ENCODE results near the gene TM4SF5. TPM values are rescaled to one million over a fixed set of nuclear protein-coding genes. Genes with fewer than 3 reads are reported as not detected.

The TM4SF5 gene
- polyA plus RNA-seq, 4 donors, result 27.8 to 503 (median 282) TPM

DNA sequence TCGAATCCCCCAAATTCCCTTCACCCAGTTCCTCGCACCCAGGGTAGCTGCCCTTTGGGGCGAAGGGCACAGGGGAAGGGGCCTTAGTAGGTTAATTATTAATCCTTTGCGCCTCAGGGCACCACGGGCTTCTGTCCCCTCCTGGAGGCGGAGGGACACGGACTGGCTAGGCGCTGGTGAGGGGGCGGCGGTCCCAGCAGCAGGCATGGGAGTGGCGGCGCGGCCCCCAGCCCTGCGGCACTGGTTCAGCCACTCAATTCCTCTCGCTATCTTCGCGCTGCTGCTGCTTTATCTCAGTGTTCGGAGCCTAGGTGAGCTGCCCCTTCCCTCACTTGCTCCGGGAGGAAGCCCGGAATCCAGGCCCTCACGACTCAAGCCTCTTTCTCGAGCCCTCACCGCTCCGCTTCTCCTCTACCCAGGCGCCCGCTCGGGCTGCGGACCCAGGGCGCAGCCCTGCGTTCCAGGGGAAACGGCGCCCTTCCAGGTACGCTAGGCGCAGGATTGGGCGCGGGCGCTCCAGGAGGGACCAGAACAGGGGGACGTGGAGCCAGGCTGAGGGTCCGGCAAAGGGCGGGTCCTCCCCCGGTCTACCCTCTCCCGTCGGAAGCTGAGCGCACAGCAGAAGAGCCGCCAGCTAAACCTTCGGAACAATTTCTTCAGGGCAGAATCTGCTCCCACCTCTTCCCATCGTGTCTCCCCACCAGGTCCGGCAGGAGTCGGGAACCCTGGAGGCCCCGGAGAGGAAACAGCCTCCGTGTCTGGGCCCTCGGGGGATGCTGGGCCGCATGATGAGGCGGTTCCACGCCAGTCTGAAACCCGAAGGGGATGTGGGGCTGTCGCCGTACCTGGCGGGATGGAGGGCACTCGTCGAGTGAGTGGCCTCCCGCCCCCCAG, 17.4 kb downstream of the TM4SF5 start, which contains the start of gene GLTPD2:
Gene GLTPD2 (plus strand): TSS at position 158 of the 894 bp plus-strand sequence. CDS start 48 bp downstream, at position 206.
- Histone ChIP-seq H3K4me1 (ENCODE audit: control insufficient read depth in 3 of 3, insufficient read depth in 2 of 3, low read depth in 1 of 3, low read length in 2 of 3) (peaks cover 0 to 41% (median 10%) of the 10 kb centered on the region in 3 donors), H3K36me3 (ENCODE audit: control insufficient read depth in 3 of 3, insufficient read depth in 2 of 3, low read depth in 1 of 3, low read length in 3 of 3) (no peaks in the 10 kb centered on the region), H3K27me3 (ENCODE audit: control insufficient read depth in 3 of 3, insufficient read depth in 3 of 3, low read length in 3 of 3) (peaks cover 0 to 30% (median 5%) of the 10 kb centered on the region in 3 donors), H3K9me3 (ENCODE audit: control insufficient read depth in 2 of 2, insufficient read depth in 1 of 2, low read depth in 1 of 2, low read length in 1 of 2) (no peaks in the 10 kb centered on the region), H3K4me3 (ENCODE audit: low read depth in 1 of 3, low read length in 3 of 3) (peak within 1 kb of the TSS; percentile 48 to 95 (median 87)), H3K27ac (ENCODE audit: low read depth in 1 of 3, low read length in 2 of 3) (peak within 1 kb of the TSS; percentile 98 to 100 (median 99))
- FAIRE-seq, result no peak
- peak; percentile 69 to 84 for DNase-seq
- WGBS, 3 donors, result 9 to 22% (median 22%) methylated on average over 50 to 62 of the region's 62 CpGs

- peak overlapping the region; percentile 48 to 95 (median 87) for H3K4me3 ChIP-seq (ENCODE audit: low read depth in 1 of 3, low read length in 3 of 3)
- WGBS, 3 donors, result 0% methylated on average over 19 to 25 of the region's 25 CpGs
- no peaks in the 10 kb centered on the region for H3K36me3 ChIP-seq (ENCODE audit: control insufficient read depth in 3 of 3, insufficient read depth in 2 of 3, low read depth in 1 of 3, low read length in 3 of 3)
- peak overlapping the region; percentile 98 to 100 (median 99) for H3K27ac ChIP-seq (ENCODE audit: low read depth in 1 of 3, low read length in 2 of 3)
- H3K9me3 ChIP-seq (ENCODE audit: control insufficient read depth in 2 of 2, insufficient read depth in 1 of 2, low read depth in 1 of 2, low read length in 1 of 2), result no peaks in the 10 kb centered on the region
- FAIRE-seq (no peak), DNase-seq (no peak)
- peaks cover 0 to 24% (median 5%) of the 10 kb centered on the region in 3 donors for H3K27me3 ChIP-seq (ENCODE audit: control insufficient read depth in 3 of 3, insufficient read depth in 3 of 3, low read length in 3 of 3)
- H3K4me1 ChIP-seq (ENCODE audit: control insufficient read depth in 3 of 3, insufficient read depth in 2 of 3, low read depth in 1 of 3, low read length in 2 of 3), result peaks cover 0 to 41% (median 10%) of the 10 kb centered on the region in 3 donors
These were observed 17.9 kb downstream of the TM4SF5 start for GRCh38 chr17:4789701-4789950.

DNA sequence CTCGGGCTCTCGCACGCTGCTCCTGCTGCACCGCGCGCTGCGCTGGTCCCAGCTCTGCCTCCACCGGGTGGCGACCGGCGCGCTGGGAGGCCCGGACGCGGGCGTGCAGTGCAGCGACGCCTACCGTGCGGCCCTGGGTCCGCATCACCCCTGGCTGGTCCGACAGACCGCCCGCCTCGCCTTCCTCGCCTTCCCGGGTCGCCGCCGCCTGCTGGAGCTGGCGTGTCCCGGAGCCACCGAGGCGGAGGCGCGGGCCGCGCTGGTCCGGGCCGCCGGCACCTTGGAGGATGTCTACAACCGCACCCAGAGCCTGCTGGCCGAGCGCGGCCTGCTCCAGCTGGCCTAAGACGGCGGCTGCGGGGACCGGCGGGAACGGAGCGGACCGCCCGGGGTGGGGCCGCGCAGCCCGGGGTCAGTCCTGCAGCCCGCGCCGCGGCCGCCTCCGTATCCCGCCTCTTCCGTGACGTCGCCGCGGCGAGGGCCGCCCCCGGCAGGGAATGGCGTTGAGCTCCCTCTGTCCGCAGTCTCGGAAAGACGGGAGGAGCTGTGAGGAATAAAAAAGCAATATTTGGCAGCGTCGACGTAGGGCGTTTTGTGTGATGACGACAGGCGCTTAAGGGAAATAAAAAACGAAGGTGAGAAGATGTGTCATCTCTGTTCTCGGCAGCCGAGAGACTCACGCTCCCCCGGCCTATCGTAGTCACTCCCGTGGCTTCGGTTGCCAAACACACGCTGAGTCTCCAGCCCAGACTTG, 18.4 kb downstream of the TM4SF5 start:
- H3K27ac ChIP-seq (ENCODE audit: low read depth in 1 of 3, low read length in 2 of 3), result peak overlapping the region; percentile 98 to 100 (median 99)
- 0% methylated on average over 64 to 91 of the region's 91 CpGs for WGBS, 3 donors
- peak overlapping the region; percentile 48 to 95 (median 87) for H3K4me3 ChIP-seq (ENCODE audit: low read depth in 1 of 3, low read length in 3 of 3)
- FAIRE-seq (no peak), DNase-seq (peak; percentile 90 to 94)
- H3K36me3 ChIP-seq (ENCODE audit: control insufficient read depth in 3 of 3, insufficient read depth in 2 of 3, low read depth in 1 of 3, low read length in 3 of 3), result no peaks in the 10 kb centered on the region
- peaks cover 0 to 41% (median 10%) of the 10 kb centered on the region in 3 donors for H3K4me1 ChIP-seq (ENCODE audit: control insufficient read depth in 3 of 3, insufficient read depth in 2 of 3, low read depth in 1 of 3, low read length in 2 of 3)
- peaks cover 0 to 19% (median 5%) of the 10 kb centered on the region in 3 donors for H3K27me3 ChIP-seq (ENCODE audit: control insufficient read depth in 3 of 3, insufficient read depth in 3 of 3, low read length in 3 of 3)
- no peaks in the 10 kb centered on the region for H3K9me3 ChIP-seq (ENCODE audit: control insufficient read depth in 2 of 2, insufficient read depth in 1 of 2, low read depth in 1 of 2, low read length in 1 of 2)

- peaks cover 0 to 13% (median 4%) of the 10 kb centered on the region in 3 donors for H3K27me3 ChIP-seq (ENCODE audit: control insufficient read depth in 3 of 3, insufficient read depth in 3 of 3, low read length in 3 of 3)
- peak overlapping the region; percentile 98 to 100 (median 99) for H3K27ac ChIP-seq (ENCODE audit: low read depth in 1 of 3, low read length in 2 of 3)
- H3K4me3 ChIP-seq (ENCODE audit: low read depth in 1 of 3, low read length in 3 of 3), result peak overlapping the region in 2 of 3 donors; percentile 87 to 95
- WGBS, 3 donors, result 17 to 28% (median 26%) methylated on average over 7 of the region's 7 CpGs
- peaks cover 0 to 35% (median 10%) of the 10 kb centered on the region in 3 donors for H3K4me1 ChIP-seq (ENCODE audit: control insufficient read depth in 3 of 3, insufficient read depth in 2 of 3, low read depth in 1 of 3, low read length in 2 of 3)
- DNase-seq (no peak), FAIRE-seq (no peak)
- no peaks in the 10 kb centered on the region for H3K9me3 ChIP-seq (ENCODE audit: control insufficient read depth in 2 of 2, insufficient read depth in 1 of 2, low read depth in 1 of 2, low read length in 1 of 2)
- H3K36me3 ChIP-seq (ENCODE audit: control insufficient read depth in 3 of 3, insufficient read depth in 2 of 3, low read depth in 1 of 3, low read length in 3 of 3), result no peaks in the 10 kb centered on the region
These were observed 19.0 kb downstream of the TM4SF5 start for GRCh38 chr17:4790705-4791088.

- 88 to 98% (median 93%) methylated on average over 1 of the region's 1 CpG for WGBS, 3 donors
- FAIRE-seq (no peak), DNase-seq (no peak)
- Histone ChIP-seq H3K4me1 (ENCODE audit: control insufficient read depth in 3 of 3, insufficient read depth in 2 of 3, low read depth in 1 of 3, low read length in 2 of 3) (peaks cover 0 to 18% (median 4%) of the 10 kb centered on the region in 3 donors), H3K36me3 (ENCODE audit: control insufficient read depth in 3 of 3, insufficient read depth in 2 of 3, low read depth in 1 of 3, low read length in 3 of 3) (peaks cover 2 to 21% (median 8%) of the 10 kb centered on the region in 3 donors), H3K4me3 (ENCODE audit: low read depth in 1 of 3, low read length in 3 of 3) (peak overlapping the region in 1 of 3 donors; percentile 40), H3K9me3 (ENCODE audit: control insufficient read depth in 2 of 2, insufficient read depth in 1 of 2, low read depth in 1 of 2, low read length in 1 of 2) (no peaks in the 10 kb centered on the region), H3K27me3 (ENCODE audit: control insufficient read depth in 3 of 3, insufficient read depth in 3 of 3, low read length in 3 of 3) (no peaks in the 10 kb centered on the region), H3K27ac (ENCODE audit: low read depth in 1 of 3, low read length in 2 of 3) (no peak overlapping the region)
These were observed 23.5 kb downstream of the TM4SF5 start for GRCh38 chr17:4795168-4795567.

DNA sequence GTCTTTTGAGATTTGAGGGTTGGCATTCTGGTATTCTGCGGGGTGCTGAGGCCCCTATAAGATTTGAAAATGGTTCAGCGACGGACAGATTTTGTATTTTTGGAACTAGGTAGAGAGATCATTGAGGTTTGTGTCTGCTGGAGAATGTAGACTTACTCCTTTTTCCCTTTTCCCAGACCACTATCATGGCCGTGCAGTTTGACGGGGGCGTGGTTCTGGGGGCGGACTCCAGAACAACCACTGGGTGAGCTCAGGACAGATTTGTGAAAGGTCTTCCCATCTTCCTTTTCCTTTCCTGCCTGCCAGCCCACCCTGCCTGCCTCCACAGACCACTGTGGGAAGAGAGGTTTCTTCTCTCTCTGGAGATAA, 24.9 kb downstream of the TM4SF5 start:
- no peaks in the 10 kb centered on the region for H3K9me3 ChIP-seq (ENCODE audit: control insufficient read depth in 2 of 2, insufficient read depth in 1 of 2, low read depth in 1 of 2, low read length in 1 of 2)
- H3K27ac ChIP-seq (ENCODE audit: low read depth in 1 of 3, low read length in 2 of 3), result peak overlapping the region in 2 of 3 donors; percentile 65 to 73
- peak overlapping the region; percentile 68 to 93 (median 89) for H3K4me3 ChIP-seq (ENCODE audit: low read depth in 1 of 3, low read length in 3 of 3)
- FAIRE-seq (no peak), DNase-seq (peak in 1 of 2 donors; percentile 31)
- H3K27me3 ChIP-seq (ENCODE audit: control insufficient read depth in 3 of 3, insufficient read depth in 3 of 3, low read length in 3 of 3), result no peaks in the 10 kb centered on the region
- H3K4me1 ChIP-seq (ENCODE audit: control insufficient read depth in 3 of 3, insufficient read depth in 2 of 3, low read depth in 1 of 3, low read length in 2 of 3), result peaks cover 0 to 8% (median 4%) of the 10 kb centered on the region in 3 donors
- peaks cover 2 to 21% (median 8%) of the 10 kb centered on the region in 3 donors for H3K36me3 ChIP-seq (ENCODE audit: control insufficient read depth in 3 of 3, insufficient read depth in 2 of 3, low read depth in 1 of 3, low read length in 3 of 3)
- 0 to 4% (median 0%) methylated on average over 4 to 7 of the region's 7 CpGs for WGBS, 3 donors

- no peak for DNase-seq
- peaks cover 2 to 21% (median 8%) of the 10 kb centered on the region in 3 donors for H3K36me3 ChIP-seq (ENCODE audit: control insufficient read depth in 3 of 3, insufficient read depth in 2 of 3, low read depth in 1 of 3, low read length in 3 of 3)
- 70 to 89% (median 75%) methylated on average over 10 of the region's 10 CpGs for WGBS, 3 donors
These were observed 28.9 kb downstream of the TM4SF5 start for GRCh38 chr17:4800462-4801196.

DNA sequence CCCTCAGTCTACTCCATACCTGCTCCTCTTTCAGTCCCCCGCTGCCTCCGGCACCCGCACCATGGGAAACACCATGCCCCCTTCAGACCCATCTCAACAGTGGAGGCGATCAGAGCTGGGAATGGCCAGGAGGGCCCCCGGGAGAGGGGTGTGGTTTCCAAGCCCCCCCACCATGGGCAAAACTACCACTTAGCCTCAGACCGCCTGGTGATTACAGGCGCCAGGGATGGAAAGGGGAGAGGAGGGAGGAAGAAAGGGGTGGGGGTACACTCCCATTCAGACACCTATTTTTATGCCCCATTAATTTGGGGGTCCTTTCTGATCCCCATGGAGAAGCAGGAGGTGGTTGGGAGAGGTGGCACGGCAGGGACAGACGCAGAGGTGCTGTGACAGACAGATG, 30.5 kb downstream of the TM4SF5 start, which contains the start of gene C17orf114:
Gene C17orf114 (minus strand): TSS at position 101 of the 400 bp plus-strand sequence.
- Histone ChIP-seq H3K27ac (ENCODE audit: low read depth in 1 of 3, low read length in 2 of 3) (no peak within 1 kb of the TSS), H3K27me3 (ENCODE audit: control insufficient read depth in 3 of 3, insufficient read depth in 3 of 3, low read length in 3 of 3) (no peaks in the 10 kb centered on the region), H3K9me3 (ENCODE audit: control insufficient read depth in 2 of 2, insufficient read depth in 1 of 2, low read depth in 1 of 2, low read length in 1 of 2) (no peaks in the 10 kb centered on the region), H3K4me3 (ENCODE audit: low read depth in 1 of 3, low read length in 3 of 3) (no peak within 1 kb of the TSS), H3K36me3 (ENCODE audit: control insufficient read depth in 3 of 3, insufficient read depth in 2 of 3, low read depth in 1 of 3, low read length in 3 of 3) (peaks cover 2 to 19% (median 8%) of the 10 kb centered on the region in 3 donors), H3K4me1 (ENCODE audit: control insufficient read depth in 3 of 3, insufficient read depth in 2 of 3, low read depth in 1 of 3, low read length in 2 of 3) (peaks cover 0 to 3% (median 0%) of the 10 kb centered on the region in 3 donors)
- no peak for FAIRE-seq
- no peak for DNase-seq
- WGBS, 3 donors, result 79 to 86% (median 86%) methylated on average over 9 of the region's 9 CpGs

More at GRCh38 chr17:4800462-4801196, 28.9 kb downstream of the TM4SF5 start:
- peaks cover 0 to 8% (median 4%) of the 10 kb centered on the region in 3 donors for H3K4me1 ChIP-seq (ENCODE audit: control insufficient read depth in 3 of 3, insufficient read depth in 2 of 3, low read depth in 1 of 3, low read length in 2 of 3)
- no peaks in the 10 kb centered on the region for H3K9me3 ChIP-seq (ENCODE audit: control insufficient read depth in 2 of 2, insufficient read depth in 1 of 2, low read depth in 1 of 2, low read length in 1 of 2)
- no peaks in the 10 kb centered on the region for H3K27me3 ChIP-seq (ENCODE audit: control insufficient read depth in 3 of 3, insufficient read depth in 3 of 3, low read length in 3 of 3)
- no peak overlapping the region for H3K27ac ChIP-seq (ENCODE audit: low read depth in 1 of 3, low read length in 2 of 3)
- FAIRE-seq, result no peak
- no peak overlapping the region for H3K4me3 ChIP-seq (ENCODE audit: low read depth in 1 of 3, low read length in 3 of 3)

Measured in small intestine (tissue), 7 donors.